ENCODE results near the gene PHC3. TPM values are rescaled to one million over a fixed set of nuclear protein-coding genes. Genes with fewer than 3 reads are reported as not detected.

PHC3 gene
- total RNA-seq, 2 experiments from 2014 or later: 143 to 150 TPM

GRCh38 chr3:170056710-170057454 lies 124.7 kb downstream of the PHC3 start:
- no peak overlapping the region for H3K4me3 Mint-ChIP-seq
- ChIA-PET POLR2A (no interaction called here), CTCF (no interaction called here)
- ATAC-seq (ENCODE audit: poor library complexity) (no peak), DNase-seq (no peak)
- no peaks in the 10 kb centered on the region for H3K9me3 Mint-ChIP-seq
- H3K27ac Mint-ChIP-seq: no peak overlapping the region
- H3K4me1 ChIP-seq (ENCODE audit: insufficient read depth, low read length): peaks cover 4% of the 10 kb centered on the region
- no peaks in the 10 kb centered on the region for H3K9me3 ChIP-seq (ENCODE audit: control insufficient read depth in 1 of 2, insufficient read depth in 1 of 2, low read length in 2 of 2)
- no peak overlapping the region for H3K27ac ChIP-seq (ENCODE audit: low read depth in 1 of 2, low read length in 2 of 2)
- H3K4me1 Mint-ChIP-seq (ENCODE audit: low read depth): peaks cover 11% of the 10 kb centered on the region
- no peaks in the 10 kb centered on the region for H3K36me3 Mint-ChIP-seq (ENCODE audit: low read depth)
- H3K27me3 ChIP-seq (ENCODE audit: control insufficient read depth in 1 of 2, insufficient read depth in 2 of 2, low read length in 2 of 2): no peaks in the 10 kb centered on the region
- TF ChIP-seq, protein P1, sequence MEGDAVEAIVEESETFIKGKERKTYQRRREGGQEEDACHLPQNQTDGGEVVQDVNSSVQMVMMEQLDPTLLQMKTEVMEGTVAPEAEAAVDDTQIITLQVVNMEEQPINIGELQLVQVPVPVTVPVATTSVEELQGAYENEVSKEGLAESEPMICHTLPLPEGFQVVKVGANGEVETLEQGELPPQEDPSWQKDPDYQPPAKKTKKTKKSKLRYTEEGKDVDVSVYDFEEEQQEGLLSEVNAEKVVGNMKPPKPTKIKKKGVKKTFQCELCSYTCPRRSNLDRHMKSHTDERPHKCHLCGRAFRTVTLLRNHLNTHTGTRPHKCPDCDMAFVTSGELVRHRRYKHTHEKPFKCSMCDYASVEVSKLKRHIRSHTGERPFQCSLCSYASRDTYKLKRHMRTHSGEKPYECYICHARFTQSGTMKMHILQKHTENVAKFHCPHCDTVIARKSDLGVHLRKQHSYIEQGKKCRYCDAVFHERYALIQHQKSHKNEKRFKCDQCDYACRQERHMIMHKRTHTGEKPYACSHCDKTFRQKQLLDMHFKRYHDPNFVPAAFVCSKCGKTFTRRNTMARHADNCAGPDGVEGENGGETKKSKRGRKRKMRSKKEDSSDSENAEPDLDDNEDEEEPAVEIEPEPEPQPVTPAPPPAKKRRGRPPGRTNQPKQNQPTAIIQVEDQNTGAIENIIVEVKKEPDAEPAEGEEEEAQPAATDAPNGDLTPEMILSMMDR (IDR thresholded peaks at IDR 0.05): no peak
- no peaks in the 10 kb centered on the region for H3K27me3 Mint-ChIP-seq
- intact Hi-C loops (cut with DNase I, micrococcal nuclease): loop anchor here in 1 of 2 experiments (5.0 kb wide), 1 partner anchor 195 kb away; no protein-coding TSS in a partner anchor
- no peaks in the 10 kb centered on the region for H3K36me3 ChIP-seq (ENCODE audit: insufficient read depth, low read length)
- H3K4me3 ChIP-seq (ENCODE audit: low read length): no peak overlapping the region

DNA sequence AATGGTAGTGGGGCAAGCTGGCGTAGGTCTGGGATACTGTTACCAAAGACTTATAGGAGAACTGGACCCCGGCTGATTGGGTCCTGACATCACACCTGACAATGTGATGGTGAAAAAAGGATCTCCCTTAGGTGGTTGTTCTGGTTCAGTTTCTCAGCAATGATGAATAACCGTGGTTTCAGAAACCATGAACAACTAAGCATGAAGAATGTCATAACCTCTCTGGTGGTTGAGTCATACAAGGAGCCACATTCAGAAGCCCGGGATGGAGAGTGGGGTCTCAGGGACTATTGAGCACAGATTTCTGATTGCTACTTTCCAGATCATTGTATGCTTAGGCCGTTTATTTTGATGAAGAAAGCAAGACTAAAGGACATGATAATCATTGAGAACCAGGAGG lies 126.3 kb downstream of the PHC3 start:
- Histone ChIP-seq H3K4me1 (ENCODE audit: insufficient read depth, low read length) (peaks cover 4% of the 10 kb centered on the region), H3K27me3 (ENCODE audit: control insufficient read depth in 1 of 2, insufficient read depth in 2 of 2, low read length in 2 of 2) (no peaks in the 10 kb centered on the region), H3K4me3 (ENCODE audit: low read length) (no peak overlapping the region), H3K36me3 (ENCODE audit: insufficient read depth, low read length) (no peaks in the 10 kb centered on the region), H3K27ac (ENCODE audit: low read depth in 1 of 2, low read length in 2 of 2) (no peak overlapping the region), H3K9me3 (ENCODE audit: control insufficient read depth in 1 of 2, insufficient read depth in 1 of 2, low read length in 2 of 2) (no peaks in the 10 kb centered on the region)
- ChIA-PET CTCF (no interaction called here), POLR2A (no interaction called here)
- H3K36me3 Mint-ChIP-seq (ENCODE audit: low read depth): no peaks in the 10 kb centered on the region
- no peak overlapping the region for H3K27ac Mint-ChIP-seq
- intact Hi-C loops (cut with DNase I, micrococcal nuclease): loop anchor here in 1 of 2 experiments (5.0 kb wide), 1 partner anchor 193 kb away; no protein-coding TSS in a partner anchor
- no peaks in the 10 kb centered on the region for H3K27me3 Mint-ChIP-seq
- ATAC-seq (ENCODE audit: poor library complexity) (no peak), DNase-seq (no peak)
- H3K4me1 Mint-ChIP-seq (ENCODE audit: low read depth): peaks cover 11% of the 10 kb centered on the region
- TF ChIP-seq, protein P1 (IDR thresholded peaks at IDR 0.05): no peak
- H3K4me3 Mint-ChIP-seq: no peak overlapping the region
- H3K9me3 Mint-ChIP-seq: no peaks in the 10 kb centered on the region

DNA sequence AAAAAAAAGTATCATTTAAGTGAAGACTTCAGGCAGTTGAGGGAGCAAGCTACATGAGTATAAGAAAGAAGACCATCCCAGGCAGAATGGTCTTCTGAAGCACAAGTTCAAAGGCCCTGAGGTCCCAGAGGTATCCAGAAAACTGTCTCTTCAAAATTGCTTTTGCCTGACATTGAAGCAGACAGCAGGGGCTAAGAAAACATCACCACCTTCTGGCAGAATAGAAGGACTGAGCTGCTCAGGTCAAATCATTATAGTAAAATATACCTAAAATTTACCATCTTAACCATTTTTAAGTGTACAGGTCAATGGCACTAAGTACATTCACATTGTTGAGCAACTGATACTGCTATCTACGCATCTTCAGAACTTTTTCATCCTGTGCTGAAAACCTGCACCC lies 127.3 kb downstream of the PHC3 start:
- no peak for ATAC-seq (ENCODE audit: poor library complexity)
- H3K27ac Mint-ChIP-seq: no peak overlapping the region
- intact Hi-C loops (cut with DNase I, micrococcal nuclease): loop anchor here in 1 of 2 experiments (1.0 kb wide), 1 partner anchor 191 kb away; no protein-coding TSS in a partner anchor

More for the DNA sequence above, 127.3 kb downstream of the PHC3 start:
- Mint-ChIP-seq H3K27me3 (no peaks in the 10 kb centered on the region), H3K4me3 (no peak overlapping the region), H3K36me3 (ENCODE audit: low read depth) (no peaks in the 10 kb centered on the region), H3K4me1 (ENCODE audit: low read depth) (peaks cover 11% of the 10 kb centered on the region), H3K9me3 (no peaks in the 10 kb centered on the region)
- DNase-seq: peak in 3 of 14 experiments; percentile 34 to 54 (median 43)
- CTCF ChIA-PET: interaction anchor here (0.6 kb wide), 1 partner anchor 238 kb away, joined by 3 read pairs; no protein-coding TSS in a partner anchor
- Histone ChIP-seq H3K4me3 (ENCODE audit: low read length) (no peak overlapping the region), H3K4me1 (ENCODE audit: insufficient read depth, low read length) (peaks cover 4% of the 10 kb centered on the region), H3K36me3 (ENCODE audit: insufficient read depth, low read length) (no peaks in the 10 kb centered on the region), H3K9me3 (ENCODE audit: control insufficient read depth in 1 of 2, insufficient read depth in 1 of 2, low read length in 2 of 2) (no peaks in the 10 kb centered on the region), H3K27me3 (ENCODE audit: control insufficient read depth in 1 of 2, insufficient read depth in 2 of 2, low read length in 2 of 2) (no peaks in the 10 kb centered on the region), H3K27ac (ENCODE audit: low read depth in 1 of 2, low read length in 2 of 2) (no peak overlapping the region)
- POLR2A ChIA-PET: interaction anchor here (0.7 kb wide), 1 partner anchor 193 kb away, joined by 4 read pairs; no protein-coding TSS in a partner anchor
- TF ChIP-seq, protein P1 (IDR thresholded peaks at IDR 0.05): peak; percentile 18
